Transverse colon (tissue), 4 donors: ENCODE measurements around the gene SINHCAF.

ENCODE experiments used
- POLR2A ChIP-seq: fragments of 450-650 bp; IDR thresholded peaks from one replicate; pipeline ENCODE4 v1.6.1; 2016; ENCODE audit warnings: antibody characterized with exemption, mild to moderate bottlenecking, moderate library complexity
- POLR2AphosphoS5 ChIP-seq, 3 donors: sonication (generic); formaldehyde crosslinking; IDR thresholded peaks; one replicate each; pipeline ENCODE4 v1.6.1; 2016; ENCODE audit warnings: antibody characterized with exemption in 3 of 3
- TF ChIP-seq, protein P1 (sequence below), 5 experiments: fragments of 200-600 bp in 3 of 5; fragments of 450-650 bp in 2 of 5; sonication (generic) in 3 of 5; IDR thresholded peaks; 1 replicate in 2 of 5; 2 replicates in 3 of 5; pipeline ENCODE4 v1.5.1; 2016 to 2017; ENCODE audit warnings: antibody characterized with exemption in 5 of 5, inconsistent platforms in 3 of 5, mild to moderate bottlenecking in 2 of 5, moderate library complexity in 1 of 5

DNA sequence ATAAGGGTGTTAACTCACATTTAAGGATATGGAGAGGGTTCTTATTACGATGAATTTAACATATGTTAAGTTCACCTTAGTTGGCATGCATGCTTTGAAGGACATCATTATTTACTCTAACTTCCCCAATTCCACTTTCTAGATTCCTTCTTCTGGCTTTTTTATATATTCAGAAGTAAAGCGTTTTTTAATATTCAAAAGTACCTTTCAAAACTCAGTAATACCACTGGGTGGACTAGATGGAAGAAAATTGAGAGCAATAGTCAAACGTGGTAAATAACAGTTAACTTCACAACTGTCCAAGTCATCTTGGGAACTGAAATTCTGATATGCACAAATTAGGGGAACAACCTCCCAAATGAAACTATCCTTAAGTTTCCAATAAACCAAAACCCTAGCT, 9.1 kb downstream of the SINHCAF start:
- TF ChIP-seq, protein P1, sequence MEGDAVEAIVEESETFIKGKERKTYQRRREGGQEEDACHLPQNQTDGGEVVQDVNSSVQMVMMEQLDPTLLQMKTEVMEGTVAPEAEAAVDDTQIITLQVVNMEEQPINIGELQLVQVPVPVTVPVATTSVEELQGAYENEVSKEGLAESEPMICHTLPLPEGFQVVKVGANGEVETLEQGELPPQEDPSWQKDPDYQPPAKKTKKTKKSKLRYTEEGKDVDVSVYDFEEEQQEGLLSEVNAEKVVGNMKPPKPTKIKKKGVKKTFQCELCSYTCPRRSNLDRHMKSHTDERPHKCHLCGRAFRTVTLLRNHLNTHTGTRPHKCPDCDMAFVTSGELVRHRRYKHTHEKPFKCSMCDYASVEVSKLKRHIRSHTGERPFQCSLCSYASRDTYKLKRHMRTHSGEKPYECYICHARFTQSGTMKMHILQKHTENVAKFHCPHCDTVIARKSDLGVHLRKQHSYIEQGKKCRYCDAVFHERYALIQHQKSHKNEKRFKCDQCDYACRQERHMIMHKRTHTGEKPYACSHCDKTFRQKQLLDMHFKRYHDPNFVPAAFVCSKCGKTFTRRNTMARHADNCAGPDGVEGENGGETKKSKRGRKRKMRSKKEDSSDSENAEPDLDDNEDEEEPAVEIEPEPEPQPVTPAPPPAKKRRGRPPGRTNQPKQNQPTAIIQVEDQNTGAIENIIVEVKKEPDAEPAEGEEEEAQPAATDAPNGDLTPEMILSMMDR (IDR thresholded peaks at IDR 0.05) = no peak
- TF ChIP-seq POLR2AphosphoS5 (IDR thresholded peaks at IDR 0.05) = no peak
- TF ChIP-seq POLR2A = no peak
